SK-N-SH treated with all-trans-retinoic acid at 6 μM for 48 hours (cell line): ENCODE results near the gene TFF3.

Experiments used
- GLIS3 ChIP-seq: fragments of 250-450 bp; sonication (Bioruptor Pico); IDR thresholded peaks from 2 replicates; pipeline ENCODE4 v1.5.0; 2020; ENCODE audit warnings: mild to moderate bottlenecking, moderate library complexity
- PATZ1 ChIP-seq: fragments of 250-450 bp; sonication (Bioruptor Pico); IDR thresholded peaks from 2 replicates; pipeline ENCODE4 v1.8.0; 2020; ENCODE audit warnings: mild to moderate bottlenecking, moderate library complexity, borderline replicate concordance
- RARB ChIP-seq: fragments of 250-450 bp; sonication (Bioruptor Pico); IDR thresholded peaks from 2 replicates; pipeline ENCODE4 v1.8.0; 2021; ENCODE audit warnings: mild to moderate bottlenecking, moderate library complexity
- SNAI2 ChIP-seq: fragments of 250-450 bp; sonication (Bioruptor Pico); IDR thresholded peaks from 2 replicates; pipeline ENCODE4 v1.5.0; 2020; ENCODE audit warnings: mild to moderate bottlenecking, moderate library complexity
- TOX ChIP-seq: fragments of 250-450 bp; sonication (Bioruptor Pico); IDR thresholded peaks from 2 replicates; pipeline ENCODE4 v1.8.0; 2021; ENCODE audit warnings: mild to moderate bottlenecking, moderate library complexity, borderline replicate concordance

GRCh38 chr21:42363312-42363711 is 48.1 kb upstream of the TFF3 start:
- TF ChIP-seq TOX, result no peak
- TF ChIP-seq SNAI2, result no peak
- TF ChIP-seq RARB (CRISPR knock-in tag), result no peak
- no peak for TF ChIP-seq PATZ1
- no peak for TF ChIP-seq GLIS3 (CRISPR knock-in tag)
